ENCODE results near the gene GALP. TPM values are rescaled to one million over a fixed set of nuclear protein-coding genes. Genes with fewer than 3 reads are reported as not detected.
A peak's percentile ranks its signal among the peaks of the same experiment; 100 is the strongest.

GALP gene
- total and polyA plus RNA-seq, 2 donors (not counting 1 experiment from before 2014, with no cell fraction given): not detected

DNA sequence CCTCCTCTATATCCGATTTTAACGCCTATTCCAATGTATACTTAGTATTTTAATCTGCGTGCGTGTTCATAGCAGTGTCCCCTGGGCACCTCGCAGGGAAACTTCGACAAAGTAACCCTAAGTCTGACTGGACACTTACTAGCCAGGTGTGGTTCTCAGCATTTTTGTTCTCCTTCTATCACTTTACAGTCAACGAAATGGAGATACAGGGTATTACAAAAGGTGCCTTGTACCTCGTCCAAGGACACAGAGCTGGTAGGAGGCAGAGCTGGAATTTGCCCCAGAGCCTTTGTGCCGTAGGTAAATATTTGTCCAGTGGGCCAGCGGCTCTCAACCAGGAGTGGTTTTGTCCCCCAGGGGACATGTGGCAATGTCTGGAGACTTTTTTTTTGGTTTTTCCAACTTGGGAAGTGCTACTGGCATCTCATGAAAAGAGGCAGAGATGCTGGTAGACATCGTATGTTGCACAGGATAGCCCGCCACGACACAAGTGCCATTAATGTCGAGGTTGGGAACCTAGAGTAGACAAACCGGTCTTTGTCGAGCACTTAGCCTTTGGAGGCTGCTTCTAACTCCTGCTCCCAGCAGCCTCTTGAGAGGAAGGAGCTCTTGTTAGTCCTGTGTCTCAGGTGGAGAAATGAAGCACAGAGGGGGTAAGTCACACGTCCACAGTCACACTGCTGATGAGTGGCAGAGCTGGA is 33.6 kb upstream of the GALP start:
- Mint-ChIP-seq H3K9me3 (ENCODE audit: insufficient read depth) (no peaks in the 10 kb centered on the region), H3K27me3 (no peaks in the 10 kb centered on the region), H3K4me3 (peak overlapping the region; percentile 80), H3K27ac (peak overlapping the region; percentile 51), H3K4me1 (peaks cover 32% of the 10 kb centered on the region)
- no peaks in the 10 kb centered on the region for H4K20me1 ChIP-seq (ENCODE audit: control insufficient read depth, insufficient read depth, low read length, poor library complexity, severe bottlenecking)
- peaks cover 13 to 17% of the 10 kb centered on the region in 2 donors for H3K4me1 ChIP-seq (ENCODE audit: control insufficient read depth in 2 of 2, insufficient read depth in 2 of 2, low read length in 2 of 2)
- intact Hi-C loops (cut with micrococcal nuclease): loop anchor here (10.0 kb wide), 1 partner anchor 517 kb away; the partner anchor contains the start of gene ZNF784
- H3K27ac ChIP-seq (ENCODE audit: low read length in 2 of 2): no peak overlapping the region
- H3K79me2 ChIP-seq (ENCODE audit: control insufficient read depth, insufficient read depth, low read length): peaks cover 47% of the 10 kb centered on the region
- no peaks in the 10 kb centered on the region for H3K9me3 ChIP-seq (ENCODE audit: control extremely low read depth in 1 of 3, control insufficient read depth in 2 of 3, insufficient read depth in 1 of 3, low read length in 2 of 3)
- H3K9ac ChIP-seq (ENCODE audit: low read length): no peak overlapping the region
- H2AFZ ChIP-seq (ENCODE audit: insufficient read depth, low read depth, low read length, poor library complexity, severe bottlenecking): peak overlapping the region; percentile 42
- ATAC-seq (ENCODE audit: low read depth) (no peak), DNase-seq (no peak)
- ChIA-PET CTCF (interaction anchor here (0.7 to 1.2 kb wide), 2 partner anchors 34 to 37 kb away, joined by 3 to 4 read pairs; no protein-coding TSS in a partner anchor), POLR2A (no interaction called here)
- no peaks in the 10 kb centered on the region for H3K27me3 ChIP-seq (replicated peaks in 1 of 4; ENCODE audit: control extremely low read depth in 1 of 4, control insufficient read depth in 3 of 4, insufficient read depth in 4 of 4, low read length in 3 of 4)
- peaks cover 0 to 1% of the 10 kb centered on the region in 2 experiments for H3K36me3 ChIP-seq (replicated peaks in 1 of 2; ENCODE audit: control extremely low read depth in 1 of 2, control insufficient read depth in 1 of 2, extremely low read depth in 1 of 2, insufficient read depth in 2 of 2, low read length in 1 of 2)
- 89% methylated on average over 16 of the region's 17 CpGs for WGBS (ENCODE audit: insufficient coverage)
- TF ChIP-seq CTCF (IDR thresholded peaks at IDR 0.05): no peak
- no peak for TF ChIP-seq EZH2 (IDR thresholded peaks at IDR 0.05; ENCODE audit: borderline replicate concordance, insufficient read depth, low read depth, low read length, poor library complexity, severe bottlenecking)
- peak overlapping the region in 3 of 5 experiments; percentile 53 to 83 (median 76) for H3K4me3 ChIP-seq (ENCODE audit: control extremely low read depth in 1 of 5, extremely low read depth in 1 of 5, insufficient read depth in 1 of 5, low read depth in 2 of 5, low read length in 4 of 5)
- H3K4me2 ChIP-seq (replicated peaks; ENCODE audit: low read depth, low read length, poor library complexity, severe bottlenecking): peak overlapping the region; percentile 92

DNA sequence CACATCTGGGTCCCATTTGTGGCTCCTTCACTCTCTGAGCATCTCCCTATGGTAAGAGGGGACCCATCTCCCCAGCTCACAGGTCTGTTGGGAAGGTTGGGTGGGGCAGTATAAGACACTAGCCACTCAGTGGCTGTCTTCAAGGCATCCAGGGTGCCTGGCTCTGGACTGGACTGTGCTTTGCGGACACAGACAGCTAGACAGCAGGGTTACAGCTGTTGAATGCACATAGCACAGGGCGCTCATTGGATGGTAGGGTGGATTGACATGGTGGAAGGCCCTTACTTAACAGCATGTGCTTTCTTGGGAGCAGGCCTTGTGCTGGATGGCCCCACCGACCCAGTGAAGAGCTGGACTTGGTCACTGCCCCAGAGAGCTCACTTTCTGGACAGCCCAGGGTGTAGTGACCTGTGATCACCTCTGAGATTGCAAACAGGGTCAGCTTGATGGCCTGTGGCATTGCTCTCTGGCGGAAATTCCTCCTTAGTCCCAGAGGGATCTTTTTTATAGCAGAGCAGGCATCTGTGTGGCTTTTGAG is 32.8 kb upstream of the GALP start:
- Histone ChIP-seq H3K36me3 (replicated peaks in 1 of 2; ENCODE audit: control extremely low read depth in 1 of 2, control insufficient read depth in 1 of 2, extremely low read depth in 1 of 2, insufficient read depth in 2 of 2, low read length in 1 of 2) (peaks cover 0 to 8% of the 10 kb centered on the region in 2 experiments), H3K27me3 (replicated peaks in 1 of 4; ENCODE audit: control extremely low read depth in 1 of 4, control insufficient read depth in 3 of 4, insufficient read depth in 4 of 4, low read length in 3 of 4) (no peaks in the 10 kb centered on the region), H3K4me3 (ENCODE audit: control extremely low read depth in 1 of 5, extremely low read depth in 1 of 5, insufficient read depth in 1 of 5, low read depth in 2 of 5, low read length in 4 of 5) (no peak overlapping the region), H3K9me3 (ENCODE audit: control extremely low read depth in 1 of 3, control insufficient read depth in 2 of 3, insufficient read depth in 1 of 3, low read length in 2 of 3) (no peaks in the 10 kb centered on the region), H3K9ac (ENCODE audit: low read length) (no peak overlapping the region), H3K27ac (ENCODE audit: low read length in 2 of 2) (no peak overlapping the region), H3K4me1 (ENCODE audit: control insufficient read depth in 2 of 2, insufficient read depth in 2 of 2, low read length in 2 of 2) (peaks cover 13 to 17% of the 10 kb centered on the region in 2 donors), H4K20me1 (ENCODE audit: control insufficient read depth, insufficient read depth, low read length, poor library complexity, severe bottlenecking) (no peaks in the 10 kb centered on the region), H2AFZ (ENCODE audit: insufficient read depth, low read depth, low read length, poor library complexity, severe bottlenecking) (no peak overlapping the region), H3K79me2 (ENCODE audit: control insufficient read depth, insufficient read depth, low read length) (peaks cover 51% of the 10 kb centered on the region), H3K4me2 (replicated peaks; ENCODE audit: low read depth, low read length, poor library complexity, severe bottlenecking) (no peak overlapping the region)
- H3K4me3 Mint-ChIP-seq: peak overlapping the region; percentile 37
- ChIA-PET POLR2A (no interaction called here), CTCF (interaction anchor here (1.2 kb wide), 1 partner anchor 38 kb away, joined by 4 read pairs; no protein-coding TSS in a partner anchor)
- H3K27ac Mint-ChIP-seq: peak overlapping the region; percentile 56
- 100% methylated on average over 4 of the region's 4 CpGs for WGBS (ENCODE audit: insufficient coverage)
- peaks cover 32% of the 10 kb centered on the region for H3K4me1 Mint-ChIP-seq
- no peaks in the 10 kb centered on the region for H3K9me3 Mint-ChIP-seq (ENCODE audit: insufficient read depth)
- intact Hi-C loops (cut with micrococcal nuclease): loop anchor here (10.0 kb wide), 1 partner anchor 518 kb away; the partner anchor contains the start of gene ZNF784
- no peaks in the 10 kb centered on the region for H3K27me3 Mint-ChIP-seq
- DNase-seq: no peak
- no peak for ATAC-seq (ENCODE audit: low read depth)
- TF ChIP-seq EZH2 (IDR thresholded peaks at IDR 0.05; ENCODE audit: borderline replicate concordance, insufficient read depth, low read depth, low read length, poor library complexity, severe bottlenecking) (no peak), CTCF (IDR thresholded peaks at IDR 0.05) (no peak)
